H1 (cell line): ENCODE data around the gene ACOT12. TPM values are rescaled to one million over a fixed set of nuclear protein-coding genes. Genes with fewer than 3 reads are reported as not detected.

Experiments
- CTCF ChIA-PET: fragments of 300-600 bp; sonication (Branson Sonifier 250); formaldehyde crosslinking; loops from one replicate; lab custom pipeline; 2021; ENCODE audit not compliant: partially characterized antibody; lab: Charles Lee
- POLR2A ChIA-PET: fragments of 300-600 bp; sonication (Branson Sonifier 250); formaldehyde crosslinking; loops from one replicate; lab custom pipeline; 2021; ENCODE audit warnings: inconsistent platforms; ENCODE audit not compliant: partially characterized antibody; lab: Charles Lee
- DNase-seq, 2 experiments: peaks; one replicate each; pipeline versions ENCODE4 v3.0.0 to v3.0.0-alpha.2; 2010 to 2022; ENCODE audit warnings: low spot score in 2 of 2, low read depth in 1 of 2, mixed read lengths in 1 of 2
- FAIRE-seq: peaks from 2 replicates; lab custom pipeline; 2011; peaks lifted over from hg19 to GRCh38; lab: Jason Lieb, UNC
- H2AFZ ChIP-seq: 2 replicates; pipeline ENCODE4 v1.8.1; 2012; ENCODE audit warnings: low read length, inconsistent platforms
- H2AK5ac ChIP-seq: 2 replicates; pipeline ENCODE4 v1.6.1; 2013; ENCODE audit warnings: low read depth, low read length
- H2BK120ac ChIP-seq: replicated peaks from 2 replicates; pipeline ENCODE3; 2013; ENCODE audit warnings: low read depth, low read length, inconsistent platforms
- H2BK12ac ChIP-seq: 2 replicates; pipeline ENCODE4 v1.6.1; 2013; ENCODE audit warnings: low read depth, low read length
- H2BK15ac ChIP-seq: 2 replicates; pipeline ENCODE4 v1.6.1; 2013; ENCODE audit warnings: low read length
- H2BK20ac ChIP-seq: 2 replicates; pipeline ENCODE4 v1.6.1; 2013; ENCODE audit warnings: low read length
- H2BK5ac ChIP-seq: 2 replicates; pipeline ENCODE4 v1.6.1; 2013; ENCODE audit warnings: low read depth, low read length
- H3K14ac ChIP-seq: 2 replicates; pipeline ENCODE4 v1.6.1; 2013; ENCODE audit warnings: inconsistent platforms; ENCODE audit not compliant: insufficient read length
- H3K18ac ChIP-seq: 2 replicates; pipeline ENCODE4 v1.6.1; 2013; ENCODE audit warnings: low read length; ENCODE audit errors: extremely low read depth
- H3K23ac ChIP-seq: 2 replicates; pipeline ENCODE4 v1.6.1; 2013; ENCODE audit warnings: inconsistent platforms; ENCODE audit not compliant: insufficient read length
- H3K23me2 ChIP-seq: 2 replicates; pipeline ENCODE4 v1.6.1; 2013; ENCODE audit warnings: low read depth, low read length
- H3K27ac ChIP-seq: 2 replicates; pipeline ENCODE4 v1.6.1; 2011; ENCODE audit warnings: low read depth, low read length, inconsistent platforms
- H3K27me3 ChIP-seq, 4 experiments: replicated peaks in 1 of 4; 1 replicate in 1 of 4; 2 replicates in 3 of 4; pipeline versions ENCODE4 v1.6.1 to v1.8.1; 2011 to 2013; ENCODE audit warnings: low read length in 3 of 4, mild to moderate bottlenecking in 3 of 4, inconsistent platforms in 2 of 4, mixed read lengths in 2 of 4, moderate library complexity in 1 of 4; ENCODE audit not compliant: control insufficient read depth in 3 of 4, insufficient read depth in 3 of 4; ENCODE audit errors: extremely low read depth in 1 of 4
- H3K36me3 ChIP-seq, 4 experiments: 2 replicates each; pipeline versions ENCODE4 v1.6.1 to v1.8.1; 2011 to 2013; ENCODE audit warnings: mild to moderate bottlenecking in 4 of 4, low read length in 3 of 4, moderate library complexity in 2 of 4, control low read depth in 1 of 4, inconsistent platforms in 1 of 4; ENCODE audit not compliant: insufficient read depth in 4 of 4, control insufficient read depth in 2 of 4
- H3K4ac ChIP-seq: replicated peaks from 2 replicates; pipeline ENCODE3; 2013; ENCODE audit warnings: low read length, low read depth, mixed read lengths, inconsistent platforms; ENCODE audit not compliant: insufficient read length
- H3K4me1 ChIP-seq, 4 experiments: replicated peaks in 1 of 4; 1 replicate in 1 of 4; 2 replicates in 3 of 4; pipeline versions ENCODE4 v1.6.1 to v1.8.1; 2011 to 2013; ENCODE audit warnings: low read length in 3 of 4, inconsistent platforms in 2 of 4, mixed read lengths in 1 of 4; ENCODE audit not compliant: insufficient read depth in 4 of 4, control insufficient read depth in 3 of 4
- H3K4me2 ChIP-seq, 2 experiments: 2 replicates each; pipeline versions ENCODE4 v1.6.1 to v1.8.1; 2011 to 2013; ENCODE audit warnings: low read depth in 2 of 2, low read length in 2 of 2, control low read depth in 1 of 2, inconsistent platforms in 1 of 2, mild to moderate bottlenecking in 1 of 2; ENCODE audit not compliant: insufficient read depth in 1 of 2
- H3K4me3 ChIP-seq, 4 experiments: fragments of 200-600, 300-600 bp in 1 of 4; sonication (generic), shearing (Covaris generic), sonication (Bioruptor Twin) in 1 of 4; 2 replicates each; pipeline versions ENCODE4 v1.5.1 to v1.8.1; 2011 to 2016; ENCODE audit warnings: low read length in 4 of 4, low read depth in 3 of 4, control low read depth in 2 of 4, inconsistent platforms in 2 of 4, mild to moderate bottlenecking in 2 of 4, mixed read lengths in 1 of 4, moderate library complexity in 1 of 4; ENCODE audit not compliant: insufficient read depth in 2 of 4; ENCODE audit errors: extremely low read depth in 1 of 4
- H3K56ac ChIP-seq: replicated peaks from 2 replicates; pipeline ENCODE3; 2013; ENCODE audit warnings: low read depth, mild to moderate bottlenecking, mixed read lengths, low read length, inconsistent platforms; ENCODE audit not compliant: insufficient read length
- H3K79me1 ChIP-seq: 2 replicates; pipeline ENCODE4 v1.6.1; 2013; ENCODE audit warnings: low read depth, low read length, control low read depth
- H3K79me2 ChIP-seq, 2 experiments: 2 replicates each; pipeline versions ENCODE4 v1.6.1 to v1.8.1; 2012 to 2013; ENCODE audit warnings: low read length in 2 of 2, mild to moderate bottlenecking in 2 of 2, inconsistent platforms in 1 of 2; ENCODE audit not compliant: insufficient read depth in 2 of 2, control insufficient read depth in 1 of 2
- H3K9ac ChIP-seq, 4 experiments: replicated peaks in 1 of 4; 1 replicate in 1 of 4; 2 replicates in 3 of 4; pipeline versions ENCODE4 v1.6.1 to v1.8.1; 2011 to 2013; ENCODE audit warnings: low read depth in 3 of 4, low read length in 3 of 4, control low read depth in 2 of 4, mild to moderate bottlenecking in 2 of 4, moderate library complexity in 2 of 4, inconsistent platforms in 1 of 4; ENCODE audit errors: extremely low read depth in 1 of 4
- H3K9me3 ChIP-seq, 2 experiments: 2 replicates each; pipeline versions ENCODE4 v1.6.1 to v1.8.1; 2012 to 2013; ENCODE audit warnings: mild to moderate bottlenecking in 2 of 2, moderate library complexity in 2 of 2, control low read depth in 1 of 2, inconsistent platforms in 1 of 2, low read depth in 1 of 2, low read length in 1 of 2, mixed read lengths in 1 of 2; ENCODE audit not compliant: insufficient read depth in 2 of 2
- H4K20me1 ChIP-seq, 2 experiments: replicated peaks in 1 of 2; 2 replicates each; pipeline versions ENCODE3 to v1.8.1; 2011 to 2013; ENCODE audit warnings: inconsistent platforms in 2 of 2, low read length in 2 of 2, mild to moderate bottlenecking in 1 of 2; ENCODE audit not compliant: insufficient read depth in 2 of 2, control insufficient read depth in 1 of 2
- H4K5ac ChIP-seq: 2 replicates; pipeline ENCODE4 v1.6.1; 2013; ENCODE audit warnings: low read length, low read depth, mixed read lengths, inconsistent platforms; ENCODE audit not compliant: insufficient read length
- H4K8ac ChIP-seq: 2 replicates; pipeline ENCODE4 v1.8.0; 2013; ENCODE audit warnings: mild to moderate bottlenecking, moderate library complexity, low read length, inconsistent platforms; ENCODE audit not compliant: insufficient read depth; ENCODE audit errors: extremely low read depth
- H4K91ac ChIP-seq: replicated peaks from 2 replicates; pipeline ENCODE3; 2013; ENCODE audit warnings: low read length, mixed read lengths, inconsistent platforms; ENCODE audit not compliant: insufficient read length
- ATF3 ChIP-seq: IDR thresholded peaks from 2 replicates; pipeline ENCODE4 v1.6.1; 2011; ENCODE audit warnings: low read depth, mild to moderate bottlenecking, low read length; ENCODE audit not compliant: insufficient read depth
- CHD2 ChIP-seq: IDR thresholded peaks from 2 replicates; pipeline ENCODE4 v1.6.1; 2012; ENCODE audit warnings: low read length, improper control_type of control experiment
- EZH2 ChIP-seq: fragments of 200-600 bp; sonication (generic); IDR thresholded peaks from 2 replicates; pipeline ENCODE4 v1.7.1; 2012; ENCODE audit warnings: low read depth, mild to moderate bottlenecking, moderate library complexity, low read length, inconsistent platforms; ENCODE audit not compliant: severe bottlenecking
- JUND ChIP-seq: IDR thresholded peaks from 2 replicates; pipeline ENCODE4 v1.6.1; 2011; ENCODE audit warnings: mild to moderate bottlenecking, improper control_type of control experiment, low read length
- polyA plus RNA-seq, 7 experiments: library from polyadenylated mRNA; depleted of rRNA in 3 of 7; stranded (reverse) in 5 of 7; unstranded in 2 of 7; fragments of >200 nt in 5 of 7; fragments of 200-250 nt in 2 of 7; gene quantifications; 1 replicate in 5 of 7; 2 replicates in 1 of 7; 4 replicates in 1 of 7; pipeline versions ENCODE4 v1.2.1 to v1.2.3, GENCODE V29; 2011 to 2013; ENCODE audit warnings: missing spikeins in 2 of 7, mixed read lengths in 2 of 7
- total RNA-seq: library from RNA; stranded (reverse); fragmentation: NEBNext Ultra II Directional; extraction: Animal tissue kit (Norgen Biotek cat#: 25700); gene quantifications from 2 replicates; pipeline ENCODE4 v1.2.1, GENCODE V29; 2021

Gene ACOT12
- total and polyA plus RNA-seq, 2 of the 8 experiments (the other 6 are each of a cell fraction or from before 2014, with no cell fraction given): 0.29 TPM; not detected in 1

DNA sequence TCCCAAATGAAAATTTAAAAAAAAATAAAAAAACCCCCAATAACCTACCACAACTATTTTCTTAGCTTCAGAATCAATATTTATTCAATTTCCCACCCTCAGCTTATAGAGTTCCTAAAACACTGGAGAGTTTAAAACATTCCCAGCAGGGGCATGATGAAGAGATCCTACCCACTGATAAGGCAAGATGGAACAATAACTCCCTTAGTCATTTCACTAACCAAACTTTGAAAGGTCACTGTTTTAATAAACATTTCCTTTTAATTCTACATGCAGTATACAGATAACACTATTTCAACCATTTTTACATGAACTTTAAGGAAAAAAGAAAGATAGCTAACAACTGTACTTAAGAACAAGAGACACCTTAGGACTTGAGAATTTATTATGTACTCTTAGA lies 34.9 kb upstream of the ACOT12 start:
- no peak overlapping the region for H3K27ac ChIP-seq
- H3K56ac ChIP-seq: no peak overlapping the region
- H3K4me3 ChIP-seq: no peak overlapping the region
- no peak overlapping the region for H3K9ac ChIP-seq
- CTCF ChIA-PET: interaction anchor here (0.9 to 1.0 kb wide), 2 partner anchors 76 to 429 kb away, joined by 3 to 4 read pairs; no protein-coding TSS in a partner anchor
- no peak overlapping the region for H4K91ac ChIP-seq
- H3K79me1 ChIP-seq: no peaks in the 10 kb centered on the region
- H2BK12ac ChIP-seq: no peak overlapping the region
- H3K9me3 ChIP-seq: no peaks in the 10 kb centered on the region
- H4K5ac ChIP-seq: no peak overlapping the region
- no peak overlapping the region for H3K23ac ChIP-seq
- H2BK120ac ChIP-seq: no peak overlapping the region
- H3K27me3 ChIP-seq: no peaks in the 10 kb centered on the region
- no peaks in the 10 kb centered on the region for H4K20me1 ChIP-seq
- H2BK20ac ChIP-seq: no peak overlapping the region
- no peak overlapping the region for H2BK15ac ChIP-seq
- TF ChIP-seq CHD2 (no peak), ATF3 (no peak), EZH2 (no peak), JUND (no peak)
- TF ChIP-seq, all 59 proteins: peak for 0
- no peak overlapping the region for H2AK5ac ChIP-seq
- no peak for DNase-seq
- no peak overlapping the region for H2BK5ac ChIP-seq
- FAIRE-seq: no peak
- no peaks in the 10 kb centered on the region for H3K23me2 ChIP-seq
- POLR2A ChIA-PET: no interaction called here
- H4K8ac ChIP-seq: no peak overlapping the region
- H3K14ac ChIP-seq: no peak overlapping the region
- H3K4me2 ChIP-seq: no peak overlapping the region
- H3K18ac ChIP-seq: no peak overlapping the region
- H3K4ac ChIP-seq: no peak overlapping the region
- no peak overlapping the region for H2AFZ ChIP-seq
- H3K79me2 ChIP-seq: no peaks in the 10 kb centered on the region
- no peaks in the 10 kb centered on the region for H3K4me1 ChIP-seq
- no peaks in the 10 kb centered on the region; a peak in 1 of 8 replicates for H3K36me3 ChIP-seq
